Erythroblast (primary cell): ENCODE measurements around the gene GEMIN5.

Experiments used
- GATA1 ChIP-seq: IDR thresholded peaks from 2 replicates; pipeline ENCODE4 v1.6.1; 2011; ENCODE audit warnings: low read depth, mild to moderate bottlenecking, control low read depth, low read length, moderate library complexity
- POLR2A ChIP-seq: IDR thresholded peaks from 2 replicates; pipeline ENCODE4 v1.6.1; 2011; ENCODE audit warnings: mild to moderate bottlenecking, low read length

GRCh38 chr5:154863291-154864080 lies 74.5 kb downstream of the GEMIN5 start:
- TF ChIP-seq POLR2A (no peak), GATA1 (no peak)
